Measurements from ENCODE around the gene BSDC1.

The BSDC1 gene

GRCh38 chr1:32335535-32335789 is 58.8 kb downstream of the BSDC1 start:
- no peak for DNase-seq

GRCh38 chr1:32334864-32335534 is 59.2 kb downstream of the BSDC1 start:
- no peak for DNase-seq

GRCh38 chr1:32334274-32334861 is 59.9 kb downstream of the BSDC1 start:
- DNase-seq: no peak

- no peak for DNase-seq
Observed at GRCh38 chr1:32333251-32333963, 60.8 kb downstream of the BSDC1 start.

GRCh38 chr1:32332290-32333079 is 61.8 kb downstream of the BSDC1 start:
- no peak for DNase-seq

- DNase-seq: no peak
Observed at GRCh38 chr1:32331549-32331948, 62.7 kb downstream of the BSDC1 start.

- DNase-seq: no peak
Observed at GRCh38 chr1:32330558-32331151, 63.6 kb downstream of the BSDC1 start.

GRCh38 chr1:32329931-32330466 is 64.2 kb downstream of the BSDC1 start:
- no peak for DNase-seq

- no peak for DNase-seq
Observed at GRCh38 chr1:32327204-32327603, 67.0 kb downstream of the BSDC1 start.

GRCh38 chr1:32321712-32322291 is 72.4 kb downstream of the BSDC1 start:
- DNase-seq: no peak

- DNase-seq: no peak
Observed at GRCh38 chr1:32318127-32318869, 75.9 kb downstream of the BSDC1 start.

GRCh38 chr1:32316903-32317277 is 77.4 kb downstream of the BSDC1 start:
- no peak for DNase-seq

All from NCI-H446 treated with DMSO at 0.1 percent for 48 hours (cell line).